ENCODE measurements around the gene RBM4B. TPM values are rescaled to one million over a fixed set of nuclear protein-coding genes. Genes with fewer than 3 reads are reported as not detected.

The RBM4B gene
- total RNA-seq, 1 experiment from 2014 or later, result 33.6 TPM

- TF ChIP-seq POLR2AphosphoS5 (IDR thresholded peaks at IDR 0.05; ENCODE audit: low read depth, low read length) (no peak; the same call in 1 of the 2 replicates), CTCF (IDR thresholded peaks at IDR 0.05) (peak; percentile 100), TCF7L2 (IDR thresholded peaks at IDR 0.05; ENCODE audit: low read depth, low read length) (no peak), SIN3A (IDR thresholded peaks at IDR 0.05; ENCODE audit: borderline replicate concordance, insufficient read depth, low read depth, low read length) (no peak)
- TF ChIP-seq, protein P1, sequence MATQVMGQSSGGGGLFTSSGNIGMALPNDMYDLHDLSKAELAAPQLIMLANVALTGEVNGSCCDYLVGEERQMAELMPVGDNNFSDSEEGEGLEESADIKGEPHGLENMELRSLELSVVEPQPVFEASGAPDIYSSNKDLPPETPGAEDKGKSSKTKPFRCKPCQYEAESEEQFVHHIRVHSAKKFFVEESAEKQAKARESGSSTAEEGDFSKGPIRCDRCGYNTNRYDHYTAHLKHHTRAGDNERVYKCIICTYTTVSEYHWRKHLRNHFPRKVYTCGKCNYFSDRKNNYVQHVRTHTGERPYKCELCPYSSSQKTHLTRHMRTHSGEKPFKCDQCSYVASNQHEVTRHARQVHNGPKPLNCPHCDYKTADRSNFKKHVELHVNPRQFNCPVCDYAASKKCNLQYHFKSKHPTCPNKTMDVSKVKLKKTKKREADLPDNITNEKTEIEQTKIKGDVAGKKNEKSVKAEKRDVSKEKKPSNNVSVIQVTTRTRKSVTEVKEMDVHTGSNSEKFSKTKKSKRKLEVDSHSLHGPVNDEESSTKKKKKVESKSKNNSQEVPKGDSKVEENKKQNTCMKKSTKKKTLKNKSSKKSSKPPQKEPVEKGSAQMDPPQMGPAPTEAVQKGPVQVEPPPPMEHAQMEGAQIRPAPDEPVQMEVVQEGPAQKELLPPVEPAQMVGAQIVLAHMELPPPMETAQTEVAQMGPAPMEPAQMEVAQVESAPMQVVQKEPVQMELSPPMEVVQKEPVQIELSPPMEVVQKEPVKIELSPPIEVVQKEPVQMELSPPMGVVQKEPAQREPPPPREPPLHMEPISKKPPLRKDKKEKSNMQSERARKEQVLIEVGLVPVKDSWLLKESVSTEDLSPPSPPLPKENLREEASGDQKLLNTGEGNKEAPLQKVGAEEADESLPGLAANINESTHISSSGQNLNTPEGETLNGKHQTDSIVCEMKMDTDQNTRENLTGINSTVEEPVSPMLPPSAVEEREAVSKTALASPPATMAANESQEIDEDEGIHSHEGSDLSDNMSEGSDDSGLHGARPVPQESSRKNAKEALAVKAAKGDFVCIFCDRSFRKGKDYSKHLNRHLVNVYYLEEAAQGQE (IDR thresholded peaks at IDR 0.05; ENCODE audit: insufficient read depth in 1 of 2, low read depth in 2 of 2, low read length in 1 of 2), result peak in 1 of 2 experiments; percentile 72; a peak in 1 of 4 replicates
- Histone ChIP-seq H3K9me3 (ENCODE audit: control insufficient read depth, insufficient read depth, low read depth, low read length) (no peaks in the 10 kb centered on the region), H3K27ac (ENCODE audit: low read length) (no peak overlapping the region), H3K4me1 (ENCODE audit: control insufficient read depth, insufficient read depth, low read length) (no peaks in the 10 kb centered on the region), H3K27me3 (ENCODE audit: control insufficient read depth, insufficient read depth, low read length) (no peaks in the 10 kb centered on the region), H3K4me3 (ENCODE audit: low read depth in 2 of 2, low read length in 2 of 2) (no peak overlapping the region), H3K36me3 (ENCODE audit: control insufficient read depth, insufficient read depth, low read length) (no peaks in the 10 kb centered on the region)
- no TSS peak for BruUV-seq (replicated peaks)
- peak; percentile 96 for ATAC-seq
- POLR2A ChIA-PET, result no interaction called here
- CTCF ChIA-PET, result interaction anchor here (1.4 kb wide), 1 partner anchor 138 kb away, joined by 4 read pairs; no protein-coding TSS in a partner anchor
- intact Hi-C loops (cut with micrococcal nuclease; ENCODE audit: unreplicated experiment), result loop anchor here (1.0 to 10.0 kb wide), 2 partner anchors 50 to 140 kb away; a partner anchor contains a TSS
- in situ Hi-C loops (cut with HindIII; ENCODE audit: low pct_unique_long_range_greater_than_20kb, low sequenced_read_pairs), result no loop called here
- peak; percentile 90 for DNase-seq (ENCODE audit: low read depth, low spot score)
Measured at GRCh38 chr11:66694732-66695207, 17.1 kb upstream of the RBM4B start.

DNA sequence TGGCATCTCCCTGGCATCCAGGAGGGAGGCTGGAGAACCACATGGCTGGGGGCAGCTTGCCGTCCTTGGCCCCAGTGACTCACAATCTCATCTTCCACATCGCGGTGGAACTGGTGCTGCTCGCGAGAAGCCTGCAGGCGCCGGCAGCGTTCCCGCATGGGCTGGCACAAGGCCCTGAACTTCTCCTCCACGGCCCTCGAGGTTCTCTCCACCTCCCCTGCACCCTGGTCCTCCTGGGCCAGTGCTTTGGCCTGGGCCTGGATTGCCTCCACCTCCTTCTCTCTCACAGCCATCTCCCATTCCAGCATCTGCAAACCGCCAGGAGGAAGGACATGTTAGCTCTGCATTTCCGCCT is 16.3 kb upstream of the RBM4B start:
- no peaks in the 10 kb centered on the region for H3K27me3 ChIP-seq (ENCODE audit: control insufficient read depth, insufficient read depth, low read length)
- ATAC-seq (peak; percentile 10; the same call in 1 of the 2 replicates), DNase-seq (ENCODE audit: low read depth, low spot score) (no peak)
- ChIA-PET POLR2A (no interaction called here), CTCF (interaction anchor here (1.4 kb wide), 1 partner anchor 139 kb away, joined by 4 read pairs; no protein-coding TSS in a partner anchor)
- H3K4me1 ChIP-seq (ENCODE audit: control insufficient read depth, insufficient read depth, low read length), result no peaks in the 10 kb centered on the region
- intact Hi-C loops (cut with micrococcal nuclease; ENCODE audit: unreplicated experiment), result loop anchor here (1.0 to 10.0 kb wide), 2 partner anchors 51 to 140 kb away; a partner anchor contains a TSS
- BruUV-seq (replicated peaks), result no TSS peak
- H3K27ac ChIP-seq (ENCODE audit: low read length), result no peak overlapping the region
- H3K36me3 ChIP-seq (ENCODE audit: control insufficient read depth, insufficient read depth, low read length), result no peaks in the 10 kb centered on the region
- in situ Hi-C loops (cut with HindIII; ENCODE audit: low pct_unique_long_range_greater_than_20kb, low sequenced_read_pairs), result no loop called here
- TF ChIP-seq CTCF (IDR thresholded peaks at IDR 0.05), result no peak
- TF ChIP-seq SIN3A (IDR thresholded peaks at IDR 0.05; ENCODE audit: borderline replicate concordance, insufficient read depth, low read depth, low read length), result no peak
- no peak for TF ChIP-seq POLR2AphosphoS5 (IDR thresholded peaks at IDR 0.05; ENCODE audit: low read depth, low read length)
- no peak for TF ChIP-seq TCF7L2 (IDR thresholded peaks at IDR 0.05; ENCODE audit: low read depth, low read length)
- TF ChIP-seq, protein P1 (IDR thresholded peaks at IDR 0.05; ENCODE audit: insufficient read depth in 1 of 2, low read depth in 2 of 2, low read length in 1 of 2), result no peak
- no peak overlapping the region for H3K4me3 ChIP-seq (ENCODE audit: low read depth in 2 of 2, low read length in 2 of 2)
- no peaks in the 10 kb centered on the region for H3K9me3 ChIP-seq (ENCODE audit: control insufficient read depth, insufficient read depth, low read depth, low read length)
